Astrocyte of the cerebellum (primary cell): ENCODE results near the gene FAF1.
A peak's percentile ranks its signal among the peaks of the same experiment; 100 is the strongest.

ENCODE experiments used
- DNase-seq: peaks from one replicate; pipeline ENCODE4 v3.0.0-alpha.2; 2011; ENCODE audit warnings: low read depth
- H3K4me3 ChIP-seq: 2 replicates; pipeline ENCODE4 v1.5.1; 2011; ENCODE audit warnings: mild to moderate bottlenecking, low read depth, low read length, moderate library complexity
- in situ Hi-C: cut with HindIII; loops from 2 replicates; pipeline ENCODE4 v1.10.0; 2017; ENCODE audit warnings: low sequenced_read_pairs
- TF ChIP-seq, protein P1 (sequence below): IDR thresholded peaks from 2 replicates; pipeline ENCODE4 v1.5.1; 2012; ENCODE audit warnings: low read length, low read depth, moderate library complexity, mild to moderate bottlenecking; ENCODE audit errors: missing control alignments

FAF1 gene

DNA sequence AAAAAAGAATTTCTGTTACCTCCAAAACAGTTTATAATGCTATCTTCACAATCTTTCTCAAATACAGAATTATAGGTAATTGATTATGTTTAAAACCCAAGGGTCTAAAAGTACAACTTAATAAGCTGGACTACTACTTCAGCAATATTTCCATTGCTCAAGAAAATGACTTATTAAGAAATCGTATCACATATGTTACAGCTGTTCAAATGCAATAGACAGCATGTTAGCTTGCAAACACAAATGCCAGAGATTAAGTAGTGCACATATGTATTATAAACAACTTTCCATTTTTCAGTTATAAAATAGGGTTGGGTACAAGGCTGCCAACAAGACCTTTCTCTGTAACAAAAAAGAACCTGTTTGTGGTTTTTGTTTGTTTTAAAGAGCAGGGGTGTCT lies 325.8 kb downstream of the FAF1 start:
- in situ Hi-C loops: no loop called here
- TF ChIP-seq, protein P1, sequence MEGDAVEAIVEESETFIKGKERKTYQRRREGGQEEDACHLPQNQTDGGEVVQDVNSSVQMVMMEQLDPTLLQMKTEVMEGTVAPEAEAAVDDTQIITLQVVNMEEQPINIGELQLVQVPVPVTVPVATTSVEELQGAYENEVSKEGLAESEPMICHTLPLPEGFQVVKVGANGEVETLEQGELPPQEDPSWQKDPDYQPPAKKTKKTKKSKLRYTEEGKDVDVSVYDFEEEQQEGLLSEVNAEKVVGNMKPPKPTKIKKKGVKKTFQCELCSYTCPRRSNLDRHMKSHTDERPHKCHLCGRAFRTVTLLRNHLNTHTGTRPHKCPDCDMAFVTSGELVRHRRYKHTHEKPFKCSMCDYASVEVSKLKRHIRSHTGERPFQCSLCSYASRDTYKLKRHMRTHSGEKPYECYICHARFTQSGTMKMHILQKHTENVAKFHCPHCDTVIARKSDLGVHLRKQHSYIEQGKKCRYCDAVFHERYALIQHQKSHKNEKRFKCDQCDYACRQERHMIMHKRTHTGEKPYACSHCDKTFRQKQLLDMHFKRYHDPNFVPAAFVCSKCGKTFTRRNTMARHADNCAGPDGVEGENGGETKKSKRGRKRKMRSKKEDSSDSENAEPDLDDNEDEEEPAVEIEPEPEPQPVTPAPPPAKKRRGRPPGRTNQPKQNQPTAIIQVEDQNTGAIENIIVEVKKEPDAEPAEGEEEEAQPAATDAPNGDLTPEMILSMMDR: no peak
- DNase-seq: no peak
- no peak overlapping the region for H3K4me3 ChIP-seq

GRCh38 chr1:50633465-50633864 lies 326.6 kb downstream of the FAF1 start:
- TF ChIP-seq, protein P1: no peak

GRCh38 chr1:50631161-50631560 lies 328.9 kb downstream of the FAF1 start:
- H3K4me3 ChIP-seq: no peak overlapping the region
- in situ Hi-C loops: no loop called here
- TF ChIP-seq, protein P1: no peak
- no peak for DNase-seq

More at GRCh38 chr1:50633465-50633864, 326.6 kb downstream of the FAF1 start:
- in situ Hi-C loops: no loop called here
- DNase-seq: no peak
- H3K4me3 ChIP-seq: no peak overlapping the region

DNA sequence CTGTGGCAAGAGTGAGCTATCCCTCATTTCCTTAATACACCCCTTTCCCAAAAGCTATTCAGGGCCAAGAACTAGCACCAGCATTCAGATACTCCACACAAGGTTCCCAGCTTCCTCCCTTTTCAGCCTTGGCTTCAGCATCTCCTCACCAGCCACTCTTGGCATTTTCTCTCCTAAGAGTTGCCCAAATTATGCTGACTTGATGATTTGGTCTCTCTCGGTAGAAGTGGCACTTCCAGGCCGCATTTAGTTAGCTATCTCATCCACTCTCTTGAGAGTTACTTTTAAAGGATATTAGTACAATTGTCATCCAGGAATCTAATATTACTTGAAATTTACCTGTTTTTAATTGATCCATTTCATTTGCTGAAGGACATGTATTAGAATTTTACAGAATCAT lies 337.8 kb downstream of the FAF1 start:
- H3K4me3 ChIP-seq: no peak overlapping the region
- no peak for DNase-seq
- in situ Hi-C loops: no loop called here
- TF ChIP-seq, protein P1: no peak

- H3K4me3 ChIP-seq: no peak overlapping the region
- in situ Hi-C loops: no loop called here
- peak; percentile 9 for DNase-seq
- TF ChIP-seq, protein P1: peak; percentile 69
Observed at GRCh38 chr1:50620680-50621329, 339.3 kb downstream of the FAF1 start.

GRCh38 chr1:50615036-50615750 lies 344.9 kb downstream of the FAF1 start:
- H3K4me3 ChIP-seq: no peak overlapping the region
- in situ Hi-C loops: loop anchor here (5.0 kb wide), 1 partner anchor 87 kb away; no protein-coding TSS in a partner anchor
- no peak for DNase-seq
- TF ChIP-seq, protein P1: no peak
